ENCODE results near the gene HSD11B1L. TPM values are rescaled to one million over a fixed set of nuclear protein-coding genes. Genes with fewer than 3 reads are reported as not detected.

The HSD11B1L gene
- total RNA-seq, 1 experiment from 2014 or later = 6.0 TPM

DNA sequence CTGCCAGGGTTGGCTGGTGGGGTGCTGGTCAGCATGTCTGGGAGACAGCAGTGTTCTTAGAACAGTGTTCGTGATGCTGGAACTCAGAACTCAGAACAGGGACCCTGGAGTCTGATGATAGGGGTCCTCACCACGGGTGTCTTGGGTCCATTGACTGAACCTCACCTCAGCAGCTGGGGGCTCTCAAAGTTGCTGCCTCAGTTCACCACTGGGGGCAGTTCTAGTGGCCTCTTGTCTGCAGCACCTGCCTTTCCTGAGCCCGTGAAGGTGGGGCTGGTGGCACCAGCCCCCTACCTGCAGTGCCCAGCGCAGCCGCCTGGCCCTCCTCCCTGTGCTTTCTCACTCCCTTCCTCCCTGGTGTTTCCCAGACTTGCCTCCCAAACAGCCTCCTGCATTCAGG, 29.5 kb upstream of the HSD11B1L start:
- no peak for DNase-seq (ENCODE audit: low read depth, low spot score)
- Histone ChIP-seq H3K4me1 (ENCODE audit: control insufficient read depth in 1 of 2, insufficient read depth in 2 of 2, low read length in 2 of 2) (no peaks in the 10 kb centered on the region), H3K4me3 (replicated peaks in 1 of 2; ENCODE audit: low read depth in 1 of 2, low read length in 2 of 2) (no peak overlapping the region), H3K9me2 (ENCODE audit: insufficient read depth) (no peaks in the 10 kb centered on the region), H2AFZ (ENCODE audit: low read depth, low read length, poor library complexity, severe bottlenecking) (no peak overlapping the region), H3K9ac (ENCODE audit: low read length) (no peak overlapping the region), H4K20me1 (ENCODE audit: insufficient read depth) (0 out of 2 replicates have a peak, but pooled peaks cover 3% of the 10 kb centered on the region), H3K79me2 (ENCODE audit: insufficient read depth, low read length) (peaks cover 76% of the 10 kb centered on the region), H3K9me3 (ENCODE audit: control insufficient read depth in 1 of 2, insufficient read depth in 1 of 2, low read depth in 1 of 2, low read length in 2 of 2) (no peaks in the 10 kb centered on the region), H3K27ac (ENCODE audit: low read depth, low read length) (no peak overlapping the region), H3K4me2 (ENCODE audit: low read length) (no peak overlapping the region), H3K36me3 (ENCODE audit: control insufficient read depth in 1 of 2, insufficient read depth in 2 of 2, low read length in 2 of 2) (peaks cover 71 to 84% of the 10 kb centered on the region in 2 experiments), H3K27me3 (ENCODE audit: insufficient read depth, low read length) (no peaks in the 10 kb centered on the region)
- CTCF ChIA-PET = no interaction called here
- no TSS peak for BruUV-seq (replicated peaks)
- intact Hi-C loops (cut with micrococcal nuclease) = no loop called here
- peak; percentile 53; the same call in 1 of the 2 replicates for ATAC-seq
- POLR2A ChIA-PET = no interaction called here
- TF ChIP-seq ZBTB33 (IDR thresholded peaks at IDR 0.05; ENCODE audit: extremely low read depth, insufficient replicate concordance, low read length) (no peak), CTCF (IDR thresholded peaks at IDR 0.05 in 2 of 3, conservative IDR thresholded peaks at IDR 0.05 in 1 of 3; ENCODE audit: borderline replicate concordance in 1 of 3, insufficient read depth in 1 of 3, low read depth in 2 of 3, low read length in 2 of 3) (peak in 2 of 3 experiments; percentile 17 to 24; a peak in 2 of 6 replicates)
- RAD21 ChIA-PET (ENCODE audit: low non-redundant PET in 1 of 2, low total read pairs in 2 of 2, uncharacterized antibody in 2 of 2, unreplicated experiment in 2 of 2) = no interaction called here

DNA sequence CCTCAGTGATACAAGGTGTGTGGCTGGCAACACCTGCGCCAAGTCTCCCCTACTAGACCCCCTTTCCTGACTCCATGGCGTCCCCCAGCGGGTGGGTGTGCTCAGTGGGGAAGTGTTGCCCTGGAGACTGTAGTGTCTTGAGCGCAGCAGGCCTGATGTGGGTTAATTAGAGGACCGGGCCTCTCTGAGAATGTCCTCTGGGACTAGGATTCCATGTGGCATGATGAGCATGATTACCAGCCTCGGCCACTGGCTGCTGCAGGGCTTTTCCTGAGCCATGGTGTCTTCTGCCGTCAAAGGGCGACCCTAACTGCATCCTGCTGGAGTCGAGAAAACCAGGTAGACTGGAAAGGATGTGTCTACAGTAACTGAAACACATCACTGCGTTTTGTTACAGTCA, 28.6 kb upstream of the HSD11B1L start:
- Histone ChIP-seq H3K4me1 (ENCODE audit: control insufficient read depth in 1 of 2, insufficient read depth in 2 of 2, low read length in 2 of 2) (no peaks in the 10 kb centered on the region), H3K36me3 (ENCODE audit: control insufficient read depth in 1 of 2, insufficient read depth in 2 of 2, low read length in 2 of 2) (peaks cover 66 to 78% of the 10 kb centered on the region in 2 experiments), H3K9me3 (ENCODE audit: control insufficient read depth in 1 of 2, insufficient read depth in 1 of 2, low read depth in 1 of 2, low read length in 2 of 2) (no peaks in the 10 kb centered on the region), H4K20me1 (ENCODE audit: insufficient read depth) (0 out of 2 replicates have a peak, but pooled peaks cover 3% of the 10 kb centered on the region), H3K27ac (ENCODE audit: low read depth, low read length) (no peak overlapping the region), H3K9ac (ENCODE audit: low read length) (no peak overlapping the region), H3K27me3 (ENCODE audit: insufficient read depth, low read length) (no peaks in the 10 kb centered on the region), H2AFZ (ENCODE audit: low read depth, low read length, poor library complexity, severe bottlenecking) (no peak overlapping the region), H3K9me2 (ENCODE audit: insufficient read depth) (no peaks in the 10 kb centered on the region), H3K4me2 (ENCODE audit: low read length) (no peak overlapping the region), H3K79me2 (ENCODE audit: insufficient read depth, low read length) (peaks cover 70% of the 10 kb centered on the region), H3K4me3 (replicated peaks in 1 of 2; ENCODE audit: low read depth in 1 of 2, low read length in 2 of 2) (no peak overlapping the region)
- ATAC-seq (no peak), DNase-seq (ENCODE audit: low read depth, low spot score) (no peak)
- CTCF ChIA-PET = no interaction called here
- no TSS peak for BruUV-seq (replicated peaks)
- RAD21 ChIA-PET (ENCODE audit: low non-redundant PET in 1 of 2, low total read pairs in 2 of 2, uncharacterized antibody in 2 of 2, unreplicated experiment in 2 of 2) = no interaction called here
- intact Hi-C loops (cut with micrococcal nuclease) = no loop called here
- POLR2A ChIA-PET = no interaction called here
- no peak for TF ChIP-seq SRF (IDR thresholded peaks at IDR 0.05; ENCODE audit: low read depth)
- no peak for TF ChIP-seq RAD21 (IDR thresholded peaks at IDR 0.05; ENCODE audit: low read depth)
- no peak for TF ChIP-seq SIN3A (IDR thresholded peaks at IDR 0.05; ENCODE audit: low read depth)
- no peak for TF ChIP-seq ATF3 (IDR thresholded peaks at IDR 0.05)
- TF ChIP-seq MAX (IDR thresholded peaks at IDR 0.05) = no peak
- no peak for TF ChIP-seq FOSL1 (IDR thresholded peaks at IDR 0.05; ENCODE audit: low read depth)
- TF ChIP-seq REST (IDR thresholded peaks at IDR 0.05; ENCODE audit: low read depth) = no peak
- no peak for TF ChIP-seq EZH2phosphoT487 (IDR thresholded peaks at IDR 0.05; ENCODE audit: borderline replicate concordance)
- TF ChIP-seq ZFX (IDR thresholded peaks at IDR 0.05) = no peak
- no peak for TF ChIP-seq EGR1 (IDR thresholded peaks at IDR 0.05; ENCODE audit: low read depth)
- TF ChIP-seq CEBPB (IDR thresholded peaks at IDR 0.05; ENCODE audit: low read depth) = no peak
